GM13976 (cell line): ENCODE measurements around the gene DVL3.
"Not testable (repeated sequence)": the region's sequence is repeated elsewhere in the genome, so short reads cannot be mapped to it uniquely, and the experiment has no call there.

Experiments used
- DNase-seq: peaks from one replicate; pipeline ENCODE4 v3.0.0; 2012; ENCODE audit warnings: low spot score
- CTCF ChIP-seq: IDR thresholded peaks from 2 replicates; pipeline ENCODE4 v1.5.1; 2012; ENCODE audit warnings: borderline replicate concordance, mild to moderate bottlenecking; ENCODE audit not compliant: insufficient read depth; ENCODE audit errors: extremely low read depth, missing control alignments, control extremely low read depth
- in situ Hi-C: fragments of 300-500 bp; cut with MboI; formaldehyde crosslinking; loops from one replicate; pipeline ENCODE4 v1.12.0; 2022; ENCODE audit warnings: low sequenced_read_pairs, mixed read lengths, inconsistent platforms; ENCODE audit not compliant: unreplicated experiment

DVL3 gene

DNA sequence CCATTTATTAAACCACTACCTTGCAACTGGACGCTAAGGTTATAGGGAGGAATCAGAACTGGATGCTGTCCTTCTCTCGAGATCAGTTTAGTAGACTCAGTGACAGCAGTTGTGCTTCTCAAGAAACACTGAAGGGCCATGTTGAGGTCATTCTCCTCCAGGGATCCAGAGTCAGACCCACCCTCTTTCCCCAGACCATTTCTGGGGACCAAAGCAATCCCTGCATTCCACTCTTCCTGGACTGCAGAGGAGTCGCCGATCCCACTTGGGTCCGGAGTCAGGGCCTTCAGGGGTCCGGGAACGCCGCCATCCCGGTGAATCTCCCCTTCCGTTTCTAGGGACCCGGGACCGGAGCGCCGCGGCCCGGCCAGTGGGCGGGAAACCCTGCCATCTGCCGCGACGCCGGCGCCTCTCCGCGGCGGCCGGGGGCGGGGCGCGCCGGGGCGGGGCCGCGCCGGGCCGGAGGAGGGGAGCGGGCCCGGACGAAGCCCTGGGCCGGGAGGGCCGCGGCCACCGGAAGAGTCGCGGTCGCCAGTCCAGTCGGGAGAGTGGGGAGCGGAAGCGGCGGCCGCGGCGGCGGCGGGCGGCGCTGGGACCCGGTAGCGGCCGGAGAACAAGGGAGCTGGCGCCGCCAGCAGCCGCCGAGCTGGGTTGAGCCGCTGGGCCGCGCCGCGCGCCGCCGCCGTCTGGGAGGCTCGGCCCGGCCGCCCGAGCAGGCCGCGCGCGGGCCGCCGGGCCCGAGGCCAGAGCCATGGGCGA lies at the start of gene DVL3:
Gene DVL3 (plus strand): TSS at position 493 of the 759 bp plus-strand sequence. CDS start 259 bp downstream, at position 752.
- TF ChIP-seq CTCF: no peak
- DNase-seq: peak; percentile 94
- in situ Hi-C loops: no loop called here

GRCh38 chr3:184110316-184110725 lies 44.9 kb upstream of the DVL3 start:
- DNase-seq: no peak
- TF ChIP-seq CTCF: no peak
- in situ Hi-C loops: no loop called here

GRCh38 chr3:184116017-184116416 lies 39.2 kb upstream of the DVL3 start:
- in situ Hi-C loops: no loop called here
- no peak for TF ChIP-seq CTCF

GRCh38 chr3:184117636-184118035 lies 37.5 kb upstream of the DVL3 start:
- no peak for DNase-seq
- in situ Hi-C loops: no loop called here
- no peak for TF ChIP-seq CTCF

More at GRCh38 chr3:184116017-184116416, 39.2 kb upstream of the DVL3 start:
- no peak for DNase-seq

GRCh38 chr3:184121031-184121430 lies 34.1 kb upstream of the DVL3 start:
- in situ Hi-C loops, DNase-seq: not testable (repeated sequence)

DNA sequence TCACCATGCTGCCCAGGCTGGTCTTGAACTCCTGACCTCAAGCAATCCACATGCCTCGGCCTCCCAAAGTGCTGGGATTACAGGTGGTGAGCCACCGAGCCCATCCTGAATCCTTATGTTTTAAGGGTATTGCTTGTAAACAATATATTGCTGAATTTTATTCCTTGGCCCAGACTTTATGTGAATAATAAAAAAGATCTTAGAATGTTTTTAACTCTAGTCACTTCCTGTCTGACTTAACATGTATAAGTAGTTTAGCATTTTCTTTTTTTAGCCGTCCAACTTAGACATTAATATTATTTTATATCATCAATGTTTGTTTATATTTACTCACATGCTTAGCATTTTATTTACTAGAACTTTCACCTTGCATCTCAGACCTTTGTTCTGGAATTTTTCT lies 29.2 kb upstream of the DVL3 start:
- in situ Hi-C loops: no loop called here
- DNase-seq: no peak
- TF ChIP-seq CTCF: no peak

DNA sequence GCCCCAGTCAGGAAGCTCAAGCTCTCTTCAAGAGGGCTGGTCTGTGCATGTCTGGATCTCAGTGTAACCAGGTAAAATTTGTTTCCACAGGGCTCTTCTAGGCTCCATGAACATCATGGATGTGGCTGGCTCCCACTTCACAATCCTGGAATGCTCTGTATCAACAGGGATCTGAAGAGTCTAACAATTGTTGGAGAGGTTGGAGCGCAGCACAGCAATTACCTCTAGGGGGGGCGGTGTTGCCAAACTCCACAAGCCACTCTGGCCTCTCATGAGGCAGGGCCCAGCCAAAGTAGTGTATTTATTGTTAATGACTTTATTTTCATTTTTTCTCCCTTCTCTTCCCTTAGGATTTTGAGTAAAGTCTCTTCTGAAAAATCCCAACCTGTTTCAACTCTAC lies 26.2 kb upstream of the DVL3 start:
- peak; percentile 64 for TF ChIP-seq CTCF
- peak; percentile 49 for DNase-seq
- in situ Hi-C loops: no loop called here
